GM06990 (cell line): ENCODE measurements around the gene OR6C76.

Experiments used
- DNase-seq: peaks from one replicate; pipeline ENCODE4 v3.0.0-alpha.2; 2011; ENCODE audit not compliant: insufficient read length; ENCODE audit errors: extremely low read depth
- H3K27me3 ChIP-seq: replicated peaks from 2 replicates; pipeline ENCODE4 v1.6.0; 2011; ENCODE audit warnings: low read length; ENCODE audit not compliant: control insufficient read depth, insufficient read depth
- H3K36me3 ChIP-seq: 2 replicates; pipeline ENCODE4 v1.5.1; 2011; ENCODE audit warnings: low read length; ENCODE audit not compliant: control insufficient read depth, insufficient read depth
- H3K4me3 ChIP-seq: replicated peaks from 2 replicates; pipeline ENCODE4 v1.5.1; 2011; ENCODE audit warnings: low read depth, mild to moderate bottlenecking, control low read depth, low read length
- TF ChIP-seq, protein P1 (sequence below): IDR thresholded peaks from 2 replicates; pipeline ENCODE4 v1.5.1; 2011; ENCODE audit warnings: low read length, control low read depth, mild to moderate bottlenecking, inconsistent platforms; ENCODE audit not compliant: insufficient read depth, poor library complexity, severe bottlenecking

The OR6C76 gene

DNA sequence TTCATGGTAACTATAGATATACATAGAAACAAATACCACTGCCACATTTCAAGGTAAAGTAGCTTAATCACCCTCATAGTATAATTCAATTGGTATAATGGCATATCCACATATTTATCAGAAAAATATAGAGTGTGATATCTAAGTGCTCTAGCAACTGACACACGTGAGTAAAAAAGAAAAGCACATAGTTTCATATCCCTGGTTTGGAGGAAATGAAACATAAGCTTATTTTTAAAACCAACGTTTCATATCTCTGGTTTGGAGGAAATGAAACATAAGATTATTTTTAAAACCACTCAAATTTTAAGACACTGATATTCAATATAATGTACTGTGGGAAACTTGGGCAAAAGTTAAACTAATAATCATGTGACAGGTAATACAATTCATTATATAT, 41.8 kb downstream of the OR6C76 start:
- H3K4me3 ChIP-seq = no peak overlapping the region
- no peaks in the 10 kb centered on the region for H3K27me3 ChIP-seq
- peak; percentile 26 for DNase-seq
- H3K36me3 ChIP-seq = no peaks in the 10 kb centered on the region
- TF ChIP-seq, protein P1, sequence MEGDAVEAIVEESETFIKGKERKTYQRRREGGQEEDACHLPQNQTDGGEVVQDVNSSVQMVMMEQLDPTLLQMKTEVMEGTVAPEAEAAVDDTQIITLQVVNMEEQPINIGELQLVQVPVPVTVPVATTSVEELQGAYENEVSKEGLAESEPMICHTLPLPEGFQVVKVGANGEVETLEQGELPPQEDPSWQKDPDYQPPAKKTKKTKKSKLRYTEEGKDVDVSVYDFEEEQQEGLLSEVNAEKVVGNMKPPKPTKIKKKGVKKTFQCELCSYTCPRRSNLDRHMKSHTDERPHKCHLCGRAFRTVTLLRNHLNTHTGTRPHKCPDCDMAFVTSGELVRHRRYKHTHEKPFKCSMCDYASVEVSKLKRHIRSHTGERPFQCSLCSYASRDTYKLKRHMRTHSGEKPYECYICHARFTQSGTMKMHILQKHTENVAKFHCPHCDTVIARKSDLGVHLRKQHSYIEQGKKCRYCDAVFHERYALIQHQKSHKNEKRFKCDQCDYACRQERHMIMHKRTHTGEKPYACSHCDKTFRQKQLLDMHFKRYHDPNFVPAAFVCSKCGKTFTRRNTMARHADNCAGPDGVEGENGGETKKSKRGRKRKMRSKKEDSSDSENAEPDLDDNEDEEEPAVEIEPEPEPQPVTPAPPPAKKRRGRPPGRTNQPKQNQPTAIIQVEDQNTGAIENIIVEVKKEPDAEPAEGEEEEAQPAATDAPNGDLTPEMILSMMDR = no peak

DNA sequence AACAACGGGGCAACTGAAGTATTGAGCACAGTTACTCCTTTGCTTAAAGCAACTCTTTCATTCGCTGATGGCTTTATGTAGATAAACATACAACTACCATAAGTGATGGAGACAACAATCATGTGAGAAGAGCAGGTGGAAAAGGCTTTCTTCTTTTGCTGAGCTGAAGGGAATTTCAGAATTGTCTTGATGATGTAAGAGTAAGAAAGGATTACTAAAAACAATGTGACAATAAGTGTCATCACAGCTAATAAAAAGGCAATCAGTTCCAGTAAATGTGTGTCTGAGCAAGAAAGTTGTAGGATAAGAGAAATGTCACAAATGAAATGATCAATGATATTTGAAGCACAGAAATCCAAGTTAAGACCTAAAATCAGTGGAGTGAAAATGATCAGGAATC, 43.2 kb downstream of the OR6C76 start:
- TF ChIP-seq, protein P1 = no peak
- DNase-seq = no peak
- Histone ChIP-seq H3K4me3 (no peak overlapping the region), H3K36me3 (no peaks in the 10 kb centered on the region), H3K27me3 (no peaks in the 10 kb centered on the region)

DNA sequence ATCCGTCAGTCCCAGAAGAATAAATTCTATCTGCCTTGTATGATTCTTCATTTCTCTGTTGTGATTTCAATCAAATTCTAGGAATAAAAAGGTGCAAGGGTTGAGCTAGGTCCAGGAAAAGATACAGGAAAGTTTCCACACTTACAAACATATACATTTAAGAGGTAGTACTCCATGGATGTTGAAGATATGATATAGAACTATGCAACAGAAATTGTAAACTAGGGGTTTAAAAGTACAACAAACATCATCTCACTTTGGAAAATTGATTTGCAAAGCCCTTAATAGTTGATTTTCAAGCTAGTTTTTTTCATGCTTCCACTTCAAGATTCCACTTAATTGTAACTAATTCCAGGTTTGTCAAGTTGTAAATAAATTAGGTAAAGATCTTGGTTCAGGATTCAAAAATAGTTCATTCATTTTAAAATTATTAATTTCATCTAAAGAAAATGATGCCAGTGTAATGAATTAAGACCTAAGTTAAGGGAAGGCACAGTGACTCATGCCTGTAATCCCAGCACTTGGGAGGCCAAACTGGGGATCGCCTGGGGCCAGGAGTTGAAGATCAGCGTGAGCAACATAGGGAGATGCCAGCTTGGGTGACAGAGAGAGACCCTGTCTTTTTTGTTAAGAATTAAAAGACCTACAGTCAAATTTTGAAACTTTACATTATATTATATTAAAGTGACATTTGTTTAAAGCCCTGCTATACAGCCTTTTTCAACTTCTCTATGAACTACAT, 44.2 kb downstream of the OR6C76 start, which contains the start of gene OR6C70:
Gene OR6C70, minus strand, starts transcription at position 51 of the 742 bp plus-strand sequence. Its CDS starts 0 bp downstream, at position 51.
- TF ChIP-seq, protein P1 = no peak
- DNase-seq = no peak
- no peaks in the 10 kb centered on the region for H3K36me3 ChIP-seq
- H3K4me3 ChIP-seq = no peak within 1 kb of the TSS
- H3K27me3 ChIP-seq = no peaks in the 10 kb centered on the region

- DNase-seq = no peak
- Histone ChIP-seq H3K36me3 (no peaks in the 10 kb centered on the region), H3K27me3 (no peaks in the 10 kb centered on the region), H3K4me3 (no peak overlapping the region)
- TF ChIP-seq, protein P1 = no peak
Observed at GRCh38 chr12:55472264-55472663, 46.2 kb downstream of the OR6C76 start.
